Fibroblast of skin of right quadriceps (primary cell): Measurements from ENCODE around the gene CYP27C1.
"Not testable (repeated sequence)": the region's sequence is repeated elsewhere in the genome, so short reads cannot be mapped to it uniquely, and the experiment has no call there.

Experiments
- DNase-seq: peaks from one replicate; pipeline ENCODE4 v3.0.0-alpha.2; 2013

CYP27C1 gene

GRCh38 chr2:127220102-127220767, at the start of gene CYP27C1:
CYP27C1 (minus strand) TSS chr2:127220299; CDS start chr2:127220270, 29 bp downstream.
- peak; percentile 40 for DNase-seq

- peak; percentile 55 for DNase-seq
These were observed 41.8 kb upstream of the CYP27C1 start for GRCh38 chr2:127261804-127262406.

DNA sequence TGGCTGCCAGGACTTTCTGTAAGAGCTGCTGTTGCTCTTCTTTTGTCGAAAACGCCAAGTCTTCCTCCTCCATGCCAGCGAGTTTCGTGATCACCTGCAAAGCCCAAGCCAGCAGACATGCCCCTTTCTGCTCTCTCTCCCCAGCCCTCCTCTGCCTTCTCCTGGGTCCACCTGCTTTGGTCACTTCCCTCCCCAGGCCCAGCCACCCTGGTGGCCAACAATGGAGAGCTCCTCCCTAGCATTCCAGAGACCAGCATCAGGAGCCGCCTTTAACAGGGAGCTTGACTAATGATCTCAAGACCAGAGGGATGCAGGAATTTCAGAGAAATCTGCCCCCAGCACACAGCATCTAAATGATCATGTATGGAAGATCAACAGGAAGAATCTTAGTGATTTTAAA, 39.3 kb upstream of the CYP27C1 start:
- no peak for DNase-seq

GRCh38 chr2:127256866-127257265, 36.8 kb upstream of the CYP27C1 start:
- DNase-seq = no peak

- no peak for DNase-seq
These were observed 36.3 kb upstream of the CYP27C1 start for GRCh38 chr2:127256381-127256780.

- DNase-seq = no peak
These were observed 35.6 kb upstream of the CYP27C1 start for GRCh38 chr2:127255721-127256120.

DNA sequence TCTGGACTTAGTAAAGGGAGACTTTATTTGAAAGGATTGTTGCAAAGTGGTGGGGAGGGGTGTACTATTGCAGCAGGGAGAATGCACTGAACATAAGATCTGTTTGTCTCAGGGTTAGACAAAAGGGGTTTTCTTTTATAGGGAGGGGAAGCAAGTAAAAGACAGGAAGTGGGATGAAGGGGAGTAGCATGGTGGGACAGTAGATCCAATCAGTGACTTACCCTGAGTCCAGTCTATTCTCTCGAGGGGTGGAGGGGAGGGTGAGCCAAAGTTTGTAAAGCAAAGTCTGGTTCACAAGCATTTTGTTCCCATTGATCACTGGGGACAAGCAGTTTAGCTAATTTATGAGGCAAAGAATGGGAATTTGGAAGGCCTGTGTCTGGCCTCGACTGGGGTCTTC, 35.0 kb upstream of the CYP27C1 start:
- no peak for DNase-seq

DNA sequence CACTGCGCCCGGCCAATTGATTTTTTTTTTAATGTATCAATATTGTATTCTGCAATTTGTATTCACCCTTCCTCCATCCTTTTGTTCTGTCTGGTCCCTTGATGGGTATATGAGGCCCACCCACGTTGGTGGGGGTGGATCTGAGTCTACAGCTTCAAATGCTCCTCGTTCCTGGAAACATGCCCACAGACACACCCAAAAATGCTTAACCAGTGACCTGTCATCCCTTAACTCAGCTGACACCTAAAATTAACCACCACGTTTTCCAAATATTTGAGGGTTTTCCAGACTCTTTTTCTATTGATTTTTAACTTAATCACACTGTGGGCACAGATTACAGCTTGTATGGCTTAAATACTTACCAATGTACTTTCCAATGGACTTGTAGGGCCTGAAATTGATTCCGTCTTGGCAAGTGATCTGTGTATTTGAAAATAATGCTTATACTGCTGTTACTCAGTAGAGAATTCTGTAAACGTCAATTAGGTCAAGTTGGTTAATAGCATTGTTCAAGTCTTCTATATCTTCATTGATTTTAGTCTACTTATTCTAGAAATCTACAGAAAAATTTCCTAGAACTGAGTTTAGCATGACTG, 34.4 kb upstream of the CYP27C1 start:
- DNase-seq = peak; percentile 56

DNA sequence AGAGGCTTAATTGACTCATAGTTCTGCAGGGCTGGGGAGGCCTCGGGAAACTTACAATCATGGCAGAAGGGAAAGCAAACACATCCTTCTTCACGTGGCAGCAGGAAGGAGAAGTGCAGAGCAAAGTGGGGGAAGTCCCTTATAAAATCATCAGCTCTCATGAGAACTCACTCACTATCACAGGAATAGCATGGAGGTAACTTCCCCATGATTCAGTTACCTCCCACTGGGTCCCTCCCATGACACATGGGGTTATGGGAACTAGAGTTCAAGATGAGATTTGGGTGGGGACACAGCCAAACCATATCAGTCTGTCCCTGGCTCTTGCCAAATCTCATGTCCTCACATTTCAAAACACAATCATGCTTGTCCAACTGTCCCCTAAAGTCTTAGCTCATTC, 21.1 kb upstream of the CYP27C1 start:
- DNase-seq = not testable (repeated sequence)

- DNase-seq = no peak
These were observed 19.3 kb upstream of the CYP27C1 start for GRCh38 chr2:127239395-127239794.

GRCh38 chr2:127237768-127238167, 17.7 kb upstream of the CYP27C1 start:
- DNase-seq = not testable (repeated sequence)

DNA sequence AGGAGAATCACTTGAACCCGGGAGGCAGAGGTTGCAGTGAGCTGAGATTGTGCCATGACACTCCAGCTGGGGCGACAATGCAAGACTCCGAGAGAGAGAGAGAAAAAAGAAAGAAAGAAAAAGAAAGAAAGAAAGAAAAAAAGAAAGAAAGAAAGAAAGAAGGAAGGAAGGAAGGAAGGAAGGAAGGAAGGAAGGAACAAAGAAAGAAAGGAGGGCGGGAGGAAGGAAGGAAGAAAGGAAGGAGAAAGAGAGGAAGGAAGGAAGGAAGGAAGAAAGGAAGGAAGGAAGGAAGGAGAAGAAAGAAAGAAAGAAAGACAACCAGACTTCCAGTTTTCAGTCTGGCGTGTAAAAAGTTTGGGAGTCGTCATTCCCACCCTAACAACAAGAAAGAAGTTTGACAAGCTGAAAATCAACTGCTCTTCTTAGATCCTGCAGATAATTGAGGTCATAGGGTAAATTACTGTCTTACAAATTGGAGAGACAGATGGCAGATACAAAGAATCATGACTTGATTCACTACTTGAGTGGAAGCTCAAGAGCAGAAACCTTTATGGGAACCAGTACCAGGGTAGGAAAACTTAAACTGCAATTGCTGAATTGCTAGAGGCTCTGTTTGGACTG, 15.1 kb upstream of the CYP27C1 start:
- no peak for DNase-seq

- no peak for DNase-seq
These were observed 13.6 kb upstream of the CYP27C1 start for GRCh38 chr2:127233710-127234109.

DNA sequence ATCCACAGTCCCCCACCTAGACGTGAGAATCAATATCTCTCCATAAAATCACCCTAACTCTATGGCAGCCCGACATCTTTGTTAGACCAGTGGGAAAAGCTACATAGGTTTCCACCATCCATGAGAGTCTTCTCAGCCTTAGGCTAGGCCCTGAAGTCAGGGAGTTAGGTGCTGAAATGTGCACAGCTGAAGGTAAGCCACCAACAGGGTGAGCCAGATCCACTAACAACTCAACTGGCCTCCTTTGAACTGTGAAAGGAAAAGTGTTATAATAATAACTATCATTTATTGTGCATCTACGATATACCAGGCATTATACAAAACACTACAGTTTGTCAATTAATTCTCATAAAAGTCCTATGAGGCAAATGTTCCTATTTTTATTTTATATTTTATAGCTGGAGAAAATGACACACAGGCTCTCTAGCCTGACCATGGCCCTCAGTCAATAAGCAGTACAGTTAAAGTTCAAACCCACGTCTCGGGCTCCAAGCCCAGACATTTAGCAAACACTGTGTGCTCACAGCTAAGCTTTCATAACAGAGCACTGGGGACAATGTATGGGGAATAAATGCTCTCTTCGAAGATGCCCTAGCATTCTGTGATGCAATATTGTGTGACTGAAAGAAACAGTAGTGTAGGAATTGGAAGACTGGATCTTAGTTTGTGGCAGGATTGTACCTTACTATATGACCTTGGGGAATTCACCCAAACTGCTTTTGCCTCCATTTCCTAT, 11.2 kb upstream of the CYP27C1 start:
- DNase-seq = no peak

- DNase-seq = no peak
These were observed 9.5 kb upstream of the CYP27C1 start for GRCh38 chr2:127229555-127229954.

DNA sequence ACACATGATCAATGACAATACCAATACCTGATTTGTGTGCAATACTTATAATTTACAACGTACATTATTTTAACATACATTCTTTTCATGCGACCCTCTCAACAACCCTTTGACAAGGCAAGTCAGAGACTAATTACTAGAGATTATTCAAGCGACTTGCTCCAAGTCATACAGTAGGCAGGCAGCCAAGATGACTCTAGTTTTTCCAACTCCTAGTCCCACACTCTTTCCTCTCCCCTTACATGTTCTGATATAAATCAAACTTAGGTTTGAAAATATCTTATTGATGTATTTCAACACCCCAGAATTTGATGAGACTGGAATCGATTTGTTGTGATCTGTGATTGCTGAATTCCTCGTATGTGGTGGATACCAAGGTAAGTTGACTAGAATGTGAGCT, 8.0 kb upstream of the CYP27C1 start:
- DNase-seq = peak; percentile 31

- DNase-seq = not testable (repeated sequence)
These were observed 7.2 kb upstream of the CYP27C1 start for GRCh38 chr2:127227264-127227660.

- peak; percentile 89 for DNase-seq
These were observed 6.6 kb upstream of the CYP27C1 start for GRCh38 chr2:127226520-127227263.

- no peak for DNase-seq
These were observed 6.0 kb upstream of the CYP27C1 start for GRCh38 chr2:127226132-127226519.

DNA sequence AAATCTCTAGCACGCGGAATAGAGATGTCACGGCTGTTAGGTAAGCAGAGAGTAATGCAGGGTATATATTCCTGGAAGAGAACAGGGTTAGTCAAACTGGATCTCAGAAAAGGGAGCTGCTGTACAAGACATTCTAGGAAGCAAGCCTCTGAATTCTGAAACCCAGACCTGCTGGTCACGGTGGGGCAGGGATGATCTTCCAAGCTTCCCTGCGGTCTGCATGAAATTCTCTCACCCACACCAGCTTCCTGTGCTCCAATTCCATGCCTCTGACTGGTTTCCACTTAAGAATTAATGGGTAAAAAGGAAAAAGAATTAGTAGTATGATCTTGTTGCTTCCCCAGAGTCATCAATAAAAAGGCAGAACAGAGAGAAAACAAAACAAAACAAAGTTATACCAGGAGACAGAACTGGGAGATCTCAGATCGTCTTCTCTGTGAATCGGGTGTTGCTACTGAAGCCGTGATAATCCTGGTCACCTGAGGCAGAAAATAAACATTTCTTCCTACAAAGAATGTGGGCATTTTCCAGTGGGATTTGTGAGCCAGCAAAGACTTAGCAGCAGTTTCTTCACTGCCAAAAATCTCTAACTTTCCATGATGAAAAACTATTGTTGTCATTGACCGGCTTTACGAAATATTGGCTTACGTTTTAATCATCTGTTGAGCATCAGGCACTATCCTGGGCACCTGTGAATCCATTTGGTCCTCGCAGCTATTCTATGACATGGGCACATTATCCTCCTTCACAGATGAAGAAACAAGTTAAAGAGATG, 5.3 kb upstream of the CYP27C1 start:
- peak; percentile 67 for DNase-seq

DNA sequence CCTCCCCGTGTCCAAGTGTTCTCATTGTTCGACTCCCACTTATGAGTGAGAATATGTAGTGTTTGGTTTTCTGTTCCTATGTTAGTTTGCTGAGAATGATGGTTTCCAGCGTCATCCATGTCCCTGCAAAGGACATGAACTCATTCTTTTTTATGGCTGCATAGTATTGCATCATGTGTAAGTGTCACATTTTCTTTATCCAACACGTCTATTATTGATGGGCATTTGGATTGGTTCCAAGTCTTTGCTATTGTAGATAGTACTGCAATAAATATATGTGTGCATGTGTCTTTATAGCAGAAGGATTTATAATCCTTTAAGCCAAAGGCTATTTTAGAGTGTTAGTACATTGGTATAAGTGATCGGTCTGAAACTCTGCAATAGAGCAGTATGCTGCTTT, 4.0 kb upstream of the CYP27C1 start:
- DNase-seq = not testable (repeated sequence)
